HG03378 (cell line): ENCODE measurements around the gene STRAP.
"Not testable (repeated sequence)": the region's sequence is repeated elsewhere in the genome, so short reads cannot be mapped to it uniquely, and the experiment has no call there.

Experiments used
- ATAC-seq: cut with Tn5 transposase; IDR thresholded peaks from one replicate; pipeline ENCODE4 v1.9.1; 2021; ENCODE audit warnings: mild to moderate bottlenecking, moderate library complexity; ENCODE audit not compliant: unreplicated experiment

Gene STRAP

DNA sequence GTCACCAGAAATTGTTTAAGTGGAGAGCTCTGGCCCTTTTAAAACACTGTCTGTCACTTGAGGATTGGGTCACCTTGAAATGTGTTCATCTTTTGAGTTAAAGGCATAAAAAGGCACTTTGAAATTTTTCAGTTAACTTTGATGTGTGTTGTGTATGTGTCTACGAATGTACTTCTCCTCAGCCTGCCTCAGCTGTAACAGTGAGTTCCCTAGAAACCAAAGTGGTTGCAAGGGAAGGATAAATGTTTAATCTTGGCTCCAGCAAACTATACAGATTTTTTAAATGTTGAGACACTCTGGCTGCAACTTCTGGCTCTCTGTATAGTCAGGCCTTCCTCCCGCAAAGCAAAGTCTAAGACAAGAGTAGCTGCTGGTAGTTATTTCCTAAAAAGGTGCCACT, 37.2 kb downstream of the STRAP start:
- no peak for ATAC-seq

DNA sequence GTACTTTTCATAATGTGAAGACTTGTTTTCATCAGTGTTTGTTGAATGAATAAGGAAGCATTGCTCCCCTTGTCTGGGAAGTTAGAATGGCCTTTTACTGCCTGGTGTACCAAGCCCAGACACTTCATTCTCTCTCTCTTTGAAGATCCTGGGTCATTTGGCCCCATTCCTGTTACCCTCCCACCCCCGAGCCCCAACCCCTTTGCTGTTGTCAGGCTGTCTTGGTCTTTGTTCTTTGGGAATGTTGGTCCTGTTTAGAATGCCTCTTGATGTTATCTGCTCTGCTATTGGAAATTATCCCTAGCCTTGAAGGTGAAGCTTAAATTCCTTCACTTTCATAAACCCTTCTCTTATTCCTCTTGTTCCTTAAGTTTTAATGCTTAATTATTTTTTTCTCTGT, 42.8 kb downstream of the STRAP start:
- ATAC-seq, result no peak

DNA sequence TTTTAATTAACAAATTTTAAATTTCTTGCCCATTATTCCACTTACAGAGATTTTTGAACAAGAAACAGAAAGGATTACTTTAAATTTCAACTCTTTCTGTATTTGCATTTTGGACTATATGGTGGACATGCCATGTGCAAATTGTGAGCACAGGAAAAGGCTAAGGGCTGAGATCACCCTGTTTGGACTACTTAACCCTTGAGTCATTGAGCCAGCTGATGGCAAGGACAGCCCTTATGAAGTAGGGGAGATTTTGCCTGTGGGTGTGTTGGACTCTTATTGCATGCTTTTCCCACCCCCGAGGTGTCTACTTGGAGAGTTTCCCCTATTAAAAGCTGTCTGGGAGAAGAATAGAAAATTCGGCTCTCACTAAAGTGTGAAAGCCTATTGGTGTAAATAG, 46.2 kb downstream of the STRAP start:
- ATAC-seq, result no peak

DNA sequence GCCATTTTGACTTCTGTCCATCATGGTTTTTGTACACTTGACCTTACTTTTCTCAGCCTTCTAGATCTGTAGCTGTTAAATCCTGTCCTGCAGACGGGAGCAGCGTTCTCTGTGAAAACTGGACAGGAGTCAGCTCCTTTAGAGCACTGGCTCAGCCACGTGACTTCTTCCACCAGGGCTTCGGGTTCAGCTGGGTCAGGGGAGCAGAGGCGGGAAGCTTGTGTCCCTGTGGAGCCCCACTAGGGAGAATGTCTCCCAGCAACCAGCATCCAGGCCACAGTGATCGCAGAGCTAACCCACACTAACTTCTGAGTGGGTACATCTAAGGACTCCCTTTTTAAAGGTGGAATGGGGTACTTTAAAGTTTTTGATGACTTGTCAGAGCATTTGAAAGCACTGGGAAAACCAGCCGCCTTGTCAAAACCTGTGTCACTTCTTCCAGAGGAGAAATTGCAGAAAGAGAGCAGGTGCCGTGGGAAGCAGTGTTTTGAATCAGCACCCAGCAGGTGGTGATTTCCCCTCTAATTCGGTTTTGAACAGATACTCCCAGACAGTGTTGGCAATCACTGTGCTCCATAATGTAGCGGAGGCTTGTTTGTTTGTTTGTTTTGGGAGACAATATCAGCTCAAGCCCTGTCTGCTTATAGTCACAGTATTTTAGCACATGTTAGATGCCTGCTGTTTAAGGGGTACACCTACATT, 46.8 kb downstream of the STRAP start:
- ATAC-seq, result no peak

DNA sequence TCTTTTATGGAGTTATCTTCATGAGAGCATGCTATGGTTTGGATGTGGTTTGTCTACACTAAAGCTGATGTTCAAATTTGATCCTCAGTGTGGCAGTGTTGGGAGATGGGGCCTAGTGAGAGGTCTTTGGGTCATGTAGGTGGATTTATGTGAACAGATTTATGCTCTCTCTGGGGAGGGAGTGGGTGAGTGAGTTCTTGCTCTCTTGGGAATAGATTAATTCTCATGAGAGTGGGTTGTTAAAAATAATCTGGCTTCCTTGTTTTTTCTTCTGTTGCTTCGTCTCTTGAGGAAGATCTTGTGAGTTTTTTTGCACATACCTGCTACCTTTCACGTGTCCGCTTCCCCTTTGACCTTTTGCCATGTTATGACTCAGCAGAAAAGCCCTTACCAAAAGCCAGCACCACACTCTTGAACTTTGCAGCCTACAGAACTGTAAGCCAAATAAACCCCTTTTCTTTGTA, 49.4 kb downstream of the STRAP start:
- peak; percentile 90 for ATAC-seq

DNA sequence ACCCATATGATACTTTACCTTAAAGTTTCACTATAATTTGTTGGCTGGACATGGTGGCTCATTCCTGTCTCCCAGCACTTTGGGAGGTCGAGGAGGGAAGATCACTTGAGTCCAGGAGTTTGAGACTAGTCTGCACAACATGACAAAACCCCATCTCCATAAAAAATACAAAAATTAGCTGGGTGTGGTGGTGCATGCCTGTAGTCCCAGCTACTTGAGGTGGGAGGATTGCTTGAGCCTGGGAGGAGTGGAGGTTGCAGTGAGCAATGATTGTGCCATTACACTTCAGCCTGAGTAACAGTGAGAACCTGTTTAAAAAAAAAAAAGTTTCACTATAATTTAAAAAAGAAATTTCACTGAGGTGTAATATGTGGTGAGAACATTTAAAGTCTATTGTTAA, 50.1 kb downstream of the STRAP start:
- no peak for ATAC-seq

DNA sequence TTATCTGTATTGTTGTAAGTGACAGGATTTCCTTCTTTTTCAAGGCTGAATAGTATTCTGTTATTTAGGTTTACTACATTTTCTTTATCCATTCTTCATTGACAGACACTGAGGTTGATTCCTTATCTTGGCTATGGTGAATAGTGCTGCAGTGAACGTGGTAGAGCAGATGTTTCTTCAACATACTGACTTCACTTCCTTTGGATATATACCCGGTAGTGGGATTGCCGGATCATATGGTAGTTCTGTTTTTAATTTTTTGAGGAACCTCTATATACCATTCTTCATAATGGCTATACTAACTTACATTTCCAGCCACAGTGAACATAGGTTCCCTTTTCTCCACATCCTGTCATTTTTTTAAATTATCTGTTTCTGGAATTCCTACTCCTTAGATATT, 50.8 kb downstream of the STRAP start:
- no peak for ATAC-seq

DNA sequence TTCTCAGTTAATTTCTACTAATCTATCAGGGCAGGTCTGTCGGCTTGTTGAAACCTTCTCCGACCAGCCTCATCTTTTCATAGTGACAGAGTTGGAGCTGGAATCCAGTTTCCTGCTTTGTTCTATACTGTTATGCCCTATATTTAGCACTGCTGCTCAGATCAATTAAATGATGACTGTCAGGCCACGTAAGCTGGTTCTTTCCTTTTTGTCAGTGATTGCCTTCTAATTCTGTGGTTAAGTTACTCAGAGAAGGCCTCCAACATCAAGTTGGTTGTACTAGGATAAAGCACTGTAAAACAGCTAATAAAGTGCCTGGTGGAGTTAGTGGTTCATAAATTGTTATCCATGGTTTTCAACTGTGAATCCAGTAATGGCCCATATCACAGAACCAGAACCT, 51.6 kb downstream of the STRAP start:
- no peak for ATAC-seq

DNA sequence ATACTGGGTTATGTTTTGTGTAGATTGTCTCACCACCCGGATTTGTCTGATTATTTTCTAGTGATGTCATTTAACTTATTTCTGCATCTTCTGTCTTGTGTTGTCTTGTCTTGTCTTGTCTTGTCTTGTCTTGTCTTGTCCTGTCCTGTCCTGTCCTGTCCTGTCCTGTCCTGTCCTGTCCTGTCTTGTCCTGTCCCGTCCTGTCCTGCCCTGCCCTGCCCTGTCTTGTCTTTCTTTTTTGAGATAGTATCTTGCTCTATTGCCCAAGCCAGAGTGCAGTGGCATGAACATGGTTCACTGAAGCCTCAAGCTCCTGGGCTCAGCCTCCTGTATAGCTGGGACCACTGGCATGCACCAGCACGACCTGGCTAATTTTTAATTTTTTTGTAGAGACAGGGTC, 54.6 kb downstream of the STRAP start:
- no peak for ATAC-seq

DNA sequence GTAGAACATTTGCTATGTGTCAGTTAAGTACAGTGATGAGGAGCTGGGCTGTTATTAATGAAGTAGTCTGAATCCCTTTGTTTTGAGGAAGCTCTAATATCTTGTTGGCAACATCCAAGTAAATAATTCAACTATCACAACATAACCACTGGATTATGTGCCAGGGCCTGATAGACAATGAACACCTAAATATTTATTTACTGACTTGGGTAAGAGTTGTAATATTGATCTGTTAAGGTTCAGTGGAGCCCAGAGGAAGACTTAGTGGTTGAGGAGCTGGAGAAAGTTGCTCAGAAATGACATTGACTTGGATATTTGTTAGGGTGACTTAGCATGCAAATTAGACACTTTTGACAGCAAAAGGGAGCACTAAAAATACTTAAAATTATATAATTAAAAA, 55.7 kb downstream of the STRAP start:
- no peak for ATAC-seq

DNA sequence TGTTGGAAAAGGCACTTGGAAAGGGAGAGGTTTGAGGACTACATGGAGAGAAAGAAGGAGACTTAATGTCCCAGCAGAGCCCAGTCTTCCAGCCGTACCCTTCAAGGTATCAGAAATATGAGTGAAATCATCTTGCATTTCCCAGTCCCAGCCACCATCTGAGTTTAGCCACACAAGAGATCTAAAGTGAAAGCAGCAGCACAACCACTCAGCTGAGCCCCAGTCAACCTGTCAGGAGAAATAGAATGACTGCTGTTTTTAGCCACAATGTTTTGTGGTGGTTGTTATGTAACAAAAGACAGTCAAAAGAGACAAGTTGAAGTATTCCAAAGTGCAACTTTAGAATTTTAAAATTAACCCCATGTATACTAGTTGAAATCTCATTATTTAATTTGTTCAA, 56.9 kb downstream of the STRAP start:
- ATAC-seq, result no peak

DNA sequence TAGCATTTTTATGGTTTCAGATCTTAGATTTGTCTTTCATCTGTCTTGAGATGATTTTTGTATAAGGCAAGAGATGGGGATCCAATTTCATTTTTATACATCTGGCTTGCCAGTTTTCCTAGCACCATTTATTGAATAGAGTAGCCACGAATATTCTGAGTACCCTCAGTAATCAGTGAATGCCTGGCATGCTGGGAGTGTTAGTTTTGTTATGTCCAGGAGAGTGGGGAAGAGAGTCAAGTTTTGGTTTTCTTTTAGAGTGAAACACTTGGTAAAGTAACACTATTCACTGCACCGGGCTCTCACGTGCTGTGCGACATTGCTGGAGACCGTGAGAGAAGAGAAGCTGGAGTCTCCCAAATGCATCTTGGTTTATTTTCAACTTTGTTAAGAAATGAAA, 60.3 kb downstream of the STRAP start:
- no peak for ATAC-seq

DNA sequence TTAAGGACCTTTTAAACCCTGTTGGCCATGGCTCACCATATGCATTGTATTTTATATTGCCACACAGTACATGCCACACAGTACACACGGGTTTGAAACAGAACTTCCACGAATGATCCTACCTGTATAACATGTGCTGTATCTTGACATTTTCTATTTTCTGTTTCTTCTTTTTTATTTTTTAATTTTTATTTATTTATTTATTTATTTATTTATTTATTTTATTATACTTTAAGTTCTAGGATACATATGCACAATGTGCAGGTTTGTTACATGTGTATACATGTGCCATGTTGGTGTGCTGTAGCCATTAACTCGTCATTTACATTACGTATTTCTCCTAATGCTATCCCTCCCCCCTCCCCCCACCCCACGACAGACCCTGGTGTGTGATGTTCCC, 61.3 kb downstream of the STRAP start:
- not testable (repeated sequence) for ATAC-seq

DNA sequence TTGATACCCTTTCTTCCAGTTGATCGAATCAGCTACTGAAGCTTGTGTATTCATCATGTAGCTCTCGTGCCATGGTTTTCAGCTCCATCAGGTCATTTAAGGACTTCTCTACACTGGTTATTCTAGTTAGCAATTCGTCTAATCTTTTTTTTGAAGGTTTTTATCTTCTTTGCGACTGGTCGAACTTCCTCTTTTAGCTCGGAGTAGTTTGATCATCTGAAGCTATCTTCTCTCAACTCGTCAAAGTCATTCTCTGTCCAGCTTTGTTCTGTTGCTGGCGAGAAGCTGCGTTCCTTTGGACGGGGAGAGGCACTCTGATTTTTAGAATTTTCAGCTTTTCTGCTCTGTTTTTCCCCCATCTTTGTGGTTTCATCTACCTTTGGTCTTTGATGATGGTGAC, 66.3 kb downstream of the STRAP start:
- not testable (repeated sequence) for ATAC-seq
